ENCODE data around the gene TAS2R40. TPM values are rescaled to one million over a fixed set of nuclear protein-coding genes. Genes with fewer than 3 reads are reported as not detected.
A peak's percentile ranks its signal among the peaks of the same experiment; 100 is the strongest.
"Not testable (repeated sequence)": the region's sequence is repeated elsewhere in the genome, so short reads cannot be mapped to it uniquely, and the experiment has no call there.

Gene TAS2R40
- total and polyA plus RNA-seq, 12 donors: not detected

DNA sequence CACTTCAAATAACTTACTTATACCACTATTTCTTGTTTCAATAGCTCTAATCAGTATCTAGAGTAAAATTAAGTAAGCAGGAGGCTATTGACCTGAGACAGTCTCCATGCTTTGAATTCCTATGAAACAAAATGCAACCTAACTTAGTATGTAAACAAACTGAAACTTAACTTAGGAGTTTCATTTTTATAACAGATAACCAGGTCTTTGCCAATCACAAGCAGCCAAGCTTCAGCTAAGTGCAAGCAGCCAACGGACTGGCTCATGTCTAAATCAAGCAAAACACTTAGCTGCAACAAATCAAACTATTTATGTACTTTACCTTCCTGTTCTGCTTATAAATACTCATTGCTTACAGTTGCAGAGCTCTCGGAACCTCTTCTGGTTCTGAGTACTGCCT is 37.0 kb downstream of the TAS2R40 start:
- peak in 5 of 8 donors; percentile 20 to 36 (median 27) for ATAC-seq
- no peaks in the 10 kb centered on the region for H3K27me3 ChIP-seq
- H3K4me1 ChIP-seq: peaks cover 0 to 13% (median 7%) of the 10 kb centered on the region in 9 donors
- H3K36me3 ChIP-seq: no peaks in the 10 kb centered on the region
- TF ChIP-seq, protein P1, sequence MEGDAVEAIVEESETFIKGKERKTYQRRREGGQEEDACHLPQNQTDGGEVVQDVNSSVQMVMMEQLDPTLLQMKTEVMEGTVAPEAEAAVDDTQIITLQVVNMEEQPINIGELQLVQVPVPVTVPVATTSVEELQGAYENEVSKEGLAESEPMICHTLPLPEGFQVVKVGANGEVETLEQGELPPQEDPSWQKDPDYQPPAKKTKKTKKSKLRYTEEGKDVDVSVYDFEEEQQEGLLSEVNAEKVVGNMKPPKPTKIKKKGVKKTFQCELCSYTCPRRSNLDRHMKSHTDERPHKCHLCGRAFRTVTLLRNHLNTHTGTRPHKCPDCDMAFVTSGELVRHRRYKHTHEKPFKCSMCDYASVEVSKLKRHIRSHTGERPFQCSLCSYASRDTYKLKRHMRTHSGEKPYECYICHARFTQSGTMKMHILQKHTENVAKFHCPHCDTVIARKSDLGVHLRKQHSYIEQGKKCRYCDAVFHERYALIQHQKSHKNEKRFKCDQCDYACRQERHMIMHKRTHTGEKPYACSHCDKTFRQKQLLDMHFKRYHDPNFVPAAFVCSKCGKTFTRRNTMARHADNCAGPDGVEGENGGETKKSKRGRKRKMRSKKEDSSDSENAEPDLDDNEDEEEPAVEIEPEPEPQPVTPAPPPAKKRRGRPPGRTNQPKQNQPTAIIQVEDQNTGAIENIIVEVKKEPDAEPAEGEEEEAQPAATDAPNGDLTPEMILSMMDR (IDR thresholded peaks at IDR 0.05): no peak
- H3K27ac ChIP-seq: peak overlapping the region in 8 of 10 donors; percentile 17 to 71 (median 52)
- no peak overlapping the region for H3K4me3 ChIP-seq
- 23 to 37% methylated on average over 2 of the region's 2 CpGs for WGBS, 2 donors
- intact Hi-C loops (cut with DNase I): no loop called here
- peak in 1 of 2 donors; percentile 12 for DNase-seq
- peaks cover 0 to 4% (median 0%) of the 10 kb centered on the region in 11 donors for H3K9me3 ChIP-seq

DNA sequence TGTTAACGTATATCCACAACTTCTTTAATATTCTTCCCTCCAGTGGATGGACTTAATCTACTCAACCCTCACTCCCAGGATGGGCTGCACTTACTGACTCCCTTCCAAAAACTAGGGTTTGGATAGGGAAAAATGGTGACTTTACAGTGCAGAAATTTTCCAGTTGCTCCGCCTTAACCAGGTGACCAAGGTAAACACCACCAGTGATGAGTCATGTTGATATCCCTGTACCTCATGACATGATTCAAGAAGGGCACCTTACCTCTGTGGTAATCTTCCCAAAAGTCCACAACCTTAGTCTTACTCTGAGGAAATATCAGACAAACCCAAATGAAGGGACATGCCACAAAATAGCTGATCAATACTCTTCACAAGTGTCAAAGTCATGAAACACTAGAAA is 37.9 kb downstream of the TAS2R40 start:
- no peaks in the 10 kb centered on the region for H3K9me3 ChIP-seq
- no peak overlapping the region for H3K4me3 ChIP-seq
- TF ChIP-seq, protein P1 (IDR thresholded peaks at IDR 0.05): no peak
- peaks cover 0 to 4% (median 0%) of the 10 kb centered on the region in 9 donors for H3K36me3 ChIP-seq
- DNase-seq (no peak), ATAC-seq (no peak)
- peaks cover 8 to 22% (median 15%) of the 10 kb centered on the region in 9 donors for H3K4me1 ChIP-seq
- 77 to 87% methylated on average over 2 of the region's 2 CpGs for WGBS, 2 donors
- no peaks in the 10 kb centered on the region for H3K27me3 ChIP-seq
- intact Hi-C loops (cut with DNase I): loop anchor here in 6 of 10 donors (5.0 to 10.0 kb wide), 4 partner anchors 38 to 125 kb away; partner anchors contain the start of gene ZYX (in 2 of the 6)
- H3K27ac ChIP-seq: peak overlapping the region in 2 of 10 donors; percentile 40 to 67

DNA sequence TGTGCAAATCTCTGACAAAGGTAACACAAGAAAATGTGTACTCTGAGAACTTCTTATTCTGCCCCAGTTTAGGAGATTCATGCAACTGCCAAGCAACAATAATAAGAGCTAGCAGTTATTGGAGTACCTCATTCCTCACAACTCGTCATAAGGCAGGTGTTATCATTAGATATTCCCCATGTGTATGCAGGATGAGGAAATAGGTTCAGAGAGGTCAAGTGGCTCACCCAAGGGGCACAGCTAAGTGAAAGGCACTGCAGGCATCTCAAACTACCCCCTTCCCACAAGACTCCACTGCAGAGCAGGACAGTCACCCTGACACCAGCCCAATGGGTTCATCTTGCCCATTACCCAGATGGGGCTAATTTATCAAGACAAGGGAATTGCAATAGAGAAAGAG is 40.1 kb downstream of the TAS2R40 start:
- Histone ChIP-seq H3K4me1 (peaks cover 10 to 36% (median 24%) of the 10 kb centered on the region in 9 donors), H3K27ac (no peak overlapping the region), H3K27me3 (no peaks in the 10 kb centered on the region), H3K36me3 (peaks cover 0 to 25% (median 0%) of the 10 kb centered on the region in 9 donors), H3K4me3 (no peak overlapping the region), H3K9me3 (no peaks in the 10 kb centered on the region)
- ATAC-seq (no peak), DNase-seq (no peak)
- 92 to 95% methylated on average over 1 of the region's 1 CpG for WGBS, 2 donors
- TF ChIP-seq, protein P1 (IDR thresholded peaks at IDR 0.05): no peak
- intact Hi-C loops (cut with DNase I): loop anchor here in 6 of 10 donors (5.0 to 10.0 kb wide), 4 partner anchors 35 to 123 kb away; partner anchors contain the start of gene ZYX (in 2 of the 6)

DNA sequence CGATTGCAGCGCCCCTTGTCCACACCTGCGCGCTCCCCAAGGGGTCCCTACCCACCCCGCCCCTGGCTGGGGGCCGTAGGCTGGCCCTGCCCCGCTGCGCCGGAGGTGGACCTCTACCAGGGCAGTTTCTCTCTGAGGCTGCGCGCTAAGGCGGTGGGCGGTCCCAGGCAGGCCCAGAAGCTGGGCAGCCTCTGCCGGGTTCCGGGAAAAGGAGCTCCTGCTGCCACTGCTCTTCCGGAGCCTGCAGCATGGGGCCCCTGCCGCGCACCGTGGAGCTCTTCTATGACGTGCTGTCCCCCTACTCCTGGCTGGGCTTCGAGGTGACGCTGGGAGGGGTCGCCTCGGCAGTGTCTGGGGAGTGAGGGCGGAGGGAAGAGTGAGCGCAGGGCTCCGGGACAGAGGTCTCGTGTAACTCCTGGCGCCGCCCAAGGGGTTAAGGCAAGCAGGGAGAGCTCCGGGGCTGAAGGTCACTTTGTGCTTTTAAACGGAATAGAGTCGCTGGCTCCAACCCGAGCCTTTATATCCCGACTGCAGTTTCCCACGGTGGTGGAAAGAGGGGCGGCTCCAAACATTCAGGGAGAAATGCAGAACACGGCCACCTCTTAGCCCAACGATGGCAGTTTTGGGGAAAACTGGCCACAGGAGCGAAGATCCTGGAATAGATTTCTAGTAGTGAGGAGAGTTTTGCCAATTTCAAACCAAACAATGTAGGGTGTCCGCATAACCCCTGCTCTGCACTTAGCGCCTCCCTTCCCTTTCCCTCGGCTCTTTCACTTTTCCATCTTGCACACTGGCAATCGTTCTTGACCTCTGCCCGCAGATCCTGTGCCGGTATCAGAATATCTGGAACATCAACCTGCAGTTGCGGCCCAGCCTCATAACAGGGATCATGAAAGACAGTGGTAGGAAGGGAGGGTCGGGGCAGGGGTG is 41.7 kb downstream of the TAS2R40 start, which contains the start of gene GSTK1:
Gene GSTK1 (plus strand): TSS at position 176 of the 930 bp plus-strand sequence. CDS start 73 bp downstream, at position 249.
- Histone ChIP-seq H3K4me3 (peak within 1 kb of the TSS; percentile 64 to 96 (median 80)), H3K36me3 (peaks cover 0 to 41% (median 14%) of the 10 kb centered on the region in 9 donors), H3K9me3 (no peaks in the 10 kb centered on the region), H3K27ac (peak within 1 kb of the TSS; percentile 84 to 96 (median 92)), H3K4me1 (peaks cover 10 to 36% (median 24%) of the 10 kb centered on the region in 9 donors), H3K27me3 (no peaks in the 10 kb centered on the region)
- DNase-seq: peak; percentile 88 to 89
- TF ChIP-seq, protein P1 (IDR thresholded peaks at IDR 0.05): no peak
- intact Hi-C loops (cut with DNase I): loop anchor here in 7 of 10 donors (1.0 to 10.0 kb wide), 6 partner anchors 21 to 121 kb away; partner anchors contain the start of genes TMEM139 (in 2 of the 7), ZYX (in 2 of the 7) and CASP2 (in 1 of the 7)
- ATAC-seq: peak; percentile 98 to 99 (median 98)
- WGBS, 2 donors: 0 to 1% methylated on average over 48 of the region's 48 CpGs

DNA sequence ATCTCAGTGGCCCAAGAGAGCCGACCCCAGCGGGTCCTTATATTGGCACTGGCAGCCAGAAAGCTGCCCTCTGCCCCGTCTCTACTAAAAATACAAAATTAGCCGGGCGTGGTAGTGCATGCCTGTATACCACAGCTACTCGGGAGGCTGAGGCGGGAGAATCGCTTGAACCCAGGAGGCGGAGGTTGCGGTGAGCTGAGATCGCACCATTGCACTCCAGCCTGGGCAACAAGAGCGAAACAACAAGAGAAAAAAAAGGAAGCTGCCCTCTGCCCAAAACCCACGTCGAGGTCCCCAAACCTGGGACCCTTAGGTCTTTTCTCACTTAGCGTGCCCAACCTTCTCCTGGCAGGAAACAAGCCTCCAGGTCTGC is 42.3 kb downstream of the TAS2R40 start:
- Histone ChIP-seq H3K4me3 (peak overlapping the region in 9 of 10 donors; percentile 64 to 96 (median 86)), H3K36me3 (peaks cover 0 to 48% (median 20%) of the 10 kb centered on the region in 9 donors), H3K27ac (peak overlapping the region; percentile 84 to 96 (median 92)), H3K4me1 (peaks cover 10 to 34% (median 24%) of the 10 kb centered on the region in 9 donors)
- intact Hi-C loops (cut with DNase I): loop anchor here in 7 of 10 donors (2.0 to 10.0 kb wide), 5 partner anchors 21 to 121 kb away; partner anchors contain the start of genes TMEM139 (in 2 of the 7) and ZYX (in 2 of the 7)
- not testable (repeated sequence) for H3K27me3 ChIP-seq, DNase-seq, H3K9me3 ChIP-seq
- peak in 3 of 8 donors; percentile 2 to 15 (median 3) for ATAC-seq
- WGBS, 2 donors: 49 to 51% methylated on average over 15 of the region's 15 CpGs

Measured in heart right ventricle (tissue), 16 donors.